RPMI8226 (cell line): ENCODE measurements around the gene HNF1B.

Experiments used
- DNase-seq: peaks from one replicate; pipeline ENCODE4 v3.0.0-alpha.2; 2015

Gene HNF1B

GRCh38 chr17:37759014-37759637 lies 14.3 kb upstream of the HNF1B start:
- no peak for DNase-seq

DNA sequence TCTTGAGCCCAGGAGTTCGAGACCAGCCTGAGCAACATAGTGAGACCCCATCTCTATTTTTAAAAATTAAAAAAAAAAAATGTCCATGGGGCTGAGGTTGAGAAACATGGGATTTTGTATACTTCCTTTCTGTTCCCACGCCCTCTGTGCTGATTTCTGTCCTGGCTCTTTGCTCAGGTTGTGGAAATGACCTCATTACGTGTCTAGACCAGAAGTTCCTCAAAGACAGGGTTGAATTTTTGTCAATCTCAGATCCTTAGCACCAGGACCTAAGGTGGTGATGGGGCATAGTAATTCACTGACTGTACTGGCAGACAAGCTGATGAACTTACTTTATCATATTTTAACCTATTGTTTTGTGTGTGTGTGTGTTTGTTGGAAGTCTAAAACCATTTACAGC lies 11.2 kb upstream of the HNF1B start:
- no peak for DNase-seq

- DNase-seq, result no peak
Observed at GRCh38 chr17:37755455-37755854, 10.6 kb upstream of the HNF1B start.

DNA sequence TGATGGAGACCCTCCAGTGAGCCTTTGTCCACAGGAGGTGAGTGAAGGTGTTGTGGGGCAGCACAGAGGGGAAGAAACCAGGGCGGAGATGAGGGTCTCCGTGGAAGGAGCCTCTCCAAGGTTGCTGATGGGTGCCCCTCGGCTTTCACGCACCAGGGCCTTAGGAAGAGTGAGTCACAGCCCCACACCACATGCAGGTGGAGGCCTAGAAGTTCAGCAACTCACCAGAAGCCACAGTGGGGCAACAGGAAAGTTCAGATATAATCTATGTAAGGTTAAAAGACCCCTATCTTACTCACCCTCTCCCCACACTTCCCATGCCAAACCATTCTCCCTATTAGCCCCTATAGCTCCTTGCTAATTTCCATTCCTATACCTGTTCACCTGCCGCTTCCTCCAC lies 9.5 kb upstream of the HNF1B start:
- no peak for DNase-seq

DNA sequence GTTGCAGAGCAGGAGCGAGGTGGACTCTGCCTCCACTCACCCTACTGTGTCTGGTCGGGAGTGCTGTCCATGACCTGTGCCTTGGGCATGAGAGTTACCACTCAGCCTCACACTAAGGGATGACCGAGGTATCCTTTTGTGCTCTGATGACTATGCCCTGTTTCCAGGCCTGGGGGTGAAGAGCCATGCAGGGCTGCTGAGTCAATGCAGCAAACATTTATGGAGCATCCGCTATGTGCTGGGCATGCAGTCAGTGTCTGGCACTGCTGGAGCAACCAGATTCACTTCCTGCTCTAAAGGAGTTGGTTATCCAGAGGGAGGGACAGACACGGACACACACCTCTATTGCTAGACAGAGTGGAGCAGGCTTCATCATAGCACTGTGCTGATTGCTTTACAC lies 7.6 kb upstream of the HNF1B start:
- no peak for DNase-seq

DNA sequence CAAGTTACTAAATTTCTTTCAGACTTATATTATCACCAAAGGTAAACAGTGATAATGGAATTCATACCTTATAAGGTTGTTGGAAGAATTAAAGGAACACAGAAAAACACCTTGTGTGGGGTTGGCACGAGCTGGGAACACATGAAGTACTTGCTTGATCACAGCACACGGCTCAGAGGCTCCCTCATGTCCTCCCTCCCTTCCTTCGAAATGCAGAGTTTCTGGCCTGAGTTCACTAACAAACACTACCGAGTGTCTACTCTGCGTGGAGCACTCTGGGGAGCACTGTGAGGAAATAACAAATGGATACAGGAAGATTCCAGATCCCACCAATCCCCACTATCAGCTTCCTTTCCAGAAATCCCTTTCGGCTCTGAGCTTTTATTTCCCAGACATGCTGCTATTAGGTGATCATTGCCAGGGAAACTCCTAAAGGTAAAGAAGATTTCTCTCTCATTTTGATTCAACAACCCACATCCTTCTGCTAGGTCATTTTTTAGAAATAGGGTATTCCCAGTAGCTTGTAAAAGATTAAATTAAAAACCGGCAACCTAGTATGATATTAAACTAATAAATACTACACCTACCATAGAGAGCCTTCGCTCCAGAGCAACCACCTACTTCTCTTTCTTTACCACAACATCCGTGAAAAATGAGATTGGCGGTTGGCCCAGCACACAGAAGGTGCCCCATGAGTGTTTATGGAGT lies 6.1 kb upstream of the HNF1B start:
- DNase-seq, result no peak

DNA sequence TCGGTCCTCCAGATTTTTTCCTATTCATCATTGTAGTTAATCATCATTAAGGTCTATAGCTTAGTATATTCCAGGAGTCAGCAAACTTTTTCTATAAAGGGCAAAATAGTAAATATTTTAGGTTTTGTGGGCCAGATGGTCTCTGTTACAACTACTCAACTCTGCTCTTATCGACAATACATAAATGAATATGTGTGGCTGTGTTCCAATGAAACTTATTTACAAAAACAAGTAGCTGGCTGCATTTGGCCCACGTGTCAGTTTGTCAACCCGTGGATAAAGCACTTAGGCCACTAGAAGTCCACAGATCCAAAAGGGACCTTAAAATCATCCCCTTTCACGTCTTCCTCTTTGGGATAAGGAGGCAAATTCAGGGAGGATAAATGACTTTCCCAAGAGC lies 5.4 kb upstream of the HNF1B start:
- no peak for DNase-seq

GRCh38 chr17:37747222-37747621 lies 2.4 kb upstream of the HNF1B start:
- no peak for DNase-seq

- DNase-seq, result no peak
Observed at GRCh38 chr17:37746617-37747016, 1.8 kb upstream of the HNF1B start.

DNA sequence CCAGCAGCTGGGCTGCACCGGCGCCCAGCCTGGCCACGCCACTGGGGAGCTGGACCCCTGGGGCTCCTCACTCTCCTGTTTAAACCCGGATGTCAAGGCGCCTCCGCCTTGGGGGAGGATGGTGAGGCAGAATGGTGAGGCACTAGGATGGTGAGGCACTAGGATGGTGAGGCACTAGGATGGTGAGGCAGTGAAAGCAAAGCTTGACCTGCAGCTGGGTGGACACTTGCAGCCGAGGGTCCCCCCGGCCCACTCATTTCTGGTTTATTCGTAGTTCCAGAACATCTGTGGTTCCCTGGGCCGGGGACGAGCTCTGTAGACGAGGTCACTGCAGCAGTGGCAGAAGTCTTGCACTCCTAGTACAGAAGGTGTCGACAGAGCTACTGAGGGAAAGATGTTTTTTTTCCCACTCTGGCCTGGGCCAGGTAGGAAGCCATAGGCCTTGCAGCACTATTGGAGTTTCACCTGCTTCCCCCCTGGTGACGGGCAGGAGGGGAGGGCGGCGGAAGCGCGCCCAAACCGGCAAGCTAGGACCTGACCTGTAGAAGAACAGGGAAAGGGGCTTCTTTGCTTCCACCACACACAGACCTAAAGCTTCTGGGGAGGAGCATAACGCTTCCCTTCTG lies 1.1 kb upstream of the HNF1B start:
- no peak for DNase-seq

DNA sequence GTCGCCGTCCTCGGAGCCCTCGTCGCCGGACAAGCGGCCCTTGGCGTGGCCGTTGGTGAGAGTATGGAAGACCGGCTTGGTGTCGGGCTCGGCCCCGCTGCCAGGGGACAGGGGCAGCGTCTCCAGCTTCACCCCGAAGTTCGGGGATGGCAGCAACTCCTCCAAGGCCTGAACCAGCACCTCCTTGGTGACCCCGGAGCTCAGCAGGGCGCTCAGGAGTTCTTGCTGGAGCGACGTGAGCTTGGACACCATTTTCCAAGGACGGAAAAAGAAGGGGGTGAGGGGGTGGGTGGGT lies 279 bp downstream of the HNF1B start:
- no peak for DNase-seq

- no peak for DNase-seq
Observed at GRCh38 chr17:37743875-37744632, 805 bp downstream of the HNF1B start.

GRCh38 chr17:37743612-37743874 lies 1.3 kb downstream of the HNF1B start:
- no peak for DNase-seq

GRCh38 chr17:37742762-37743611 lies 1.9 kb downstream of the HNF1B start:
- no peak for DNase-seq

- DNase-seq, result no peak
Observed at GRCh38 chr17:37742116-37742761, 2.6 kb downstream of the HNF1B start.

- no peak for DNase-seq
Observed at GRCh38 chr17:37741341-37742115, 3.3 kb downstream of the HNF1B start.

- no peak for DNase-seq
Observed at GRCh38 chr17:37740915-37741314, 3.9 kb downstream of the HNF1B start.

DNA sequence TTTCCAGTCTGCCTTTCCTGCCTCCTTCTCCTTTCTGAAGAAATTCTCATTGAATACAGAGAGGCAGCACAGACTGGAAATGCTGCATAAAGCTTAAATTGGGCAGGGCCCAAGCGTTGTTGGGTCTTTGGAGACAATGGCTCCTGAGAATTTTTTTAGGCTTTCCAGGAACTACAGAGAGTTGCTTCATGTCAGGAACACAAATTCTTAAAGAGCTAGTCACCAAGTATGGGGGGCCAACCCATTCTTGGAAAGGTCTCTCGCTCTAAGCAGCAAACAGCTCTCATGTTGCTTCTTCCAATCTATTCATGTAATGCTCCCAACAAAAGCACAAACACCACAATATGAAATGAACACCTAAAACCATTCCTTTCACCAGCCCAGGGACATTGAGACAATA lies 6.9 kb downstream of the HNF1B start:
- DNase-seq, result no peak

DNA sequence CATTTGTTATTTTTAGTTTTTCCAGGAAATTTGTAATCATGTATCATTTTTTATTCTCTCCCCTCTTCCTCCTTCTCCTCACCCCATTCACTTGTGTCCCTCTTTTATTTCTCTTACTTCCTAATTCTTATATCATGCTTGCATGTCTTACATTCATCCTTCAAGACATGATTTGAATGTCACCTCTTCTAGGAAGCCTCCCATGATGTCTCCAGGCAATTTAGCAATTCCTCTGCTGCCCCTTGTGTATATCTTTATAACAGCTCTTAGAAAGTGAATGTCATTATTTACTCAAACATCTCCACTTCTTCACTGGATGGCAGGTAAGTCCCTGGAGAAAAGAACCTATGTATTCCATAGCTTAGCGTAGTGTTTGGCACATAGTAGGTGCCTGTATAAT lies 7.8 kb downstream of the HNF1B start:
- DNase-seq, result no peak

DNA sequence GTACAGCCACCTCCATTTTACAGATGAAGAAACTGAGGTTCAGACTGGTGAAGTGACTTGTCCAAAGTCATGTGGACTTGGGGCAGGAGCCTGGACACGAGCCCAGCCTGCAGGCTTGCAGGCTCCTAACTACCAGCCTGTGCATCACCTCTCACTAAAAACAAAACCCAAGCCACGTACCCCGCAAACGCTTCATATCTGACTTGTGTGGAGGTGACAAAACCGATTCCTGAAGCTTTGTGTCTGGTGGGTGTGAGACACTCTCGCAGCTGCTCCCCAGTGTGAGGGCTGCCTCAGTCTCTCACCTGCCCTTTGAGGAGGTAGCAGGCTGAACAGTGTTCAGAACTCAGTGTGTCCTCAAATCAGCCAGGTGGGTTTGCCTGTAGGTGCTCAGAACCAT lies 8.4 kb downstream of the HNF1B start:
- no peak for DNase-seq

GRCh38 chr17:37735165-37735564 lies 9.7 kb downstream of the HNF1B start:
- DNase-seq, result no peak

GRCh38 chr17:37732316-37732715 lies 12.5 kb downstream of the HNF1B start:
- no peak for DNase-seq
